ENCODE results near the gene AGPAT3.

DNA sequence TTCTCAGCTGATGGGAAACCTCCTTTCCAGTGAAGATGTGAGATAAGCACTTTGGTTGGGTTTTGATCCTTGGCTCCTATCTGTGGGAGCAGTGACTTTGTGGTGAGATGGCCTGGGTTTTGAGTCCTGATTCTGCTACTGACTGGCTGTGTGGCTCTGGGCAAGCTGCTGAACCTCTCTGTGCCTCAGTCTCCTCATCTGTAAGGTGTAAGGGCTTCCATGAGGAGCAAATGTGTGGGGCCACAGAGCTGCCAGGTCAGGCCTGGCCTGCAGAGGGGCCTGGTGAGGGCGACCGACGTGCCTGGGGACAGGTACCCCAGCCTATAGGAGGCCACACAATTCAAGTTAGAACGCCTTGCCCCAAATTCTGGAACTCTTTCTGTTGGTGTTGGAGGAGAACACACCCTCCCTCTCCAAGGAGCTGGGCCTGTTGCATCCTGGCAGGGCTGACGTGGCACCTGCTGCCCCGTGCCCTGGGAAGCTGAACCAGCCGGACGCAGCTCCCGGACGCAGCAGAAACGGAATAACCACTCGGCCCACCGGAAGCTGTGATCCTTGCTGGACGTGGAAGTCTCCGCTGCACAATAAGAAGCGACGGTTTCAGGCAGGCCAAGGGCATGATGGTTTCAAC is 62.7 kb downstream of the AGPAT3 start:
- TF ChIP-seq POLR2A (IDR thresholded peaks at IDR 0.05; ENCODE audit: low read depth, low read length) (no peak), SRF (IDR thresholded peaks at IDR 0.05; ENCODE audit: low read depth in 2 of 2, low read length in 2 of 2) (no peak)
